GM12872 (cell line): ENCODE results near the gene TAGLN3.

Experiments
- TF ChIP-seq, protein P1 (sequence below): IDR thresholded peaks from 3 replicates; pipeline ENCODE4 v1.5.1; 2011; ENCODE audit warnings: low read depth, mild to moderate bottlenecking, low read length, moderate library complexity; ENCODE audit not compliant: insufficient read depth

The TAGLN3 gene

DNA sequence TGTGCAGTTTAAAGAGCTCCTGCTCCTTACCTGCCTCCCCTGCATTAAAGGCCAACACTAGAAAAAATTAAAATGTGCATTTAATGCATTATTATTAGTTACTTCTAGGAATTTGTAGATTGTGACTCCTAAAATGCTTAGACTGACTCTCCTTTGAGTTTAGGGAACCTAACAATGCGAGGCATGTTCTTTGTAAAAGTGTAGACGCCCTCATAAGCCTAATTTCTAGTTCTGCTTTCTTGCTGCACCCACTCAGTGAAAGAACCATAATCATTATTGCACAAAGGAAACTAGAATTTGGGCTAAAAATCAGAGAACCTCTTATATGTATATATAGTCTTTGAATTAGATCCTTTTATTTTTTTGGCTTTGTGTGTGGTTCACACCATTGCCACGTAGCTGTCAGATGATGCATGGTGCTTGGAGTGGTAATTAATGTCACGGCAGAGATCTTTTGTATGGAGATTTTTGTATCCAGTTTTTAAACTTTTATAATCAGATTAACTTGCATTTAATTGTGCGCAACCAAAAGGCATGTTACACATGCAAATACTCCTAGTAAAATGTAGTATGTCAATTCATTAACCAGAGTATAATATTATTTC, 19.2 kb upstream of the TAGLN3 start:
- TF ChIP-seq, protein P1, sequence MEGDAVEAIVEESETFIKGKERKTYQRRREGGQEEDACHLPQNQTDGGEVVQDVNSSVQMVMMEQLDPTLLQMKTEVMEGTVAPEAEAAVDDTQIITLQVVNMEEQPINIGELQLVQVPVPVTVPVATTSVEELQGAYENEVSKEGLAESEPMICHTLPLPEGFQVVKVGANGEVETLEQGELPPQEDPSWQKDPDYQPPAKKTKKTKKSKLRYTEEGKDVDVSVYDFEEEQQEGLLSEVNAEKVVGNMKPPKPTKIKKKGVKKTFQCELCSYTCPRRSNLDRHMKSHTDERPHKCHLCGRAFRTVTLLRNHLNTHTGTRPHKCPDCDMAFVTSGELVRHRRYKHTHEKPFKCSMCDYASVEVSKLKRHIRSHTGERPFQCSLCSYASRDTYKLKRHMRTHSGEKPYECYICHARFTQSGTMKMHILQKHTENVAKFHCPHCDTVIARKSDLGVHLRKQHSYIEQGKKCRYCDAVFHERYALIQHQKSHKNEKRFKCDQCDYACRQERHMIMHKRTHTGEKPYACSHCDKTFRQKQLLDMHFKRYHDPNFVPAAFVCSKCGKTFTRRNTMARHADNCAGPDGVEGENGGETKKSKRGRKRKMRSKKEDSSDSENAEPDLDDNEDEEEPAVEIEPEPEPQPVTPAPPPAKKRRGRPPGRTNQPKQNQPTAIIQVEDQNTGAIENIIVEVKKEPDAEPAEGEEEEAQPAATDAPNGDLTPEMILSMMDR = no peak

DNA sequence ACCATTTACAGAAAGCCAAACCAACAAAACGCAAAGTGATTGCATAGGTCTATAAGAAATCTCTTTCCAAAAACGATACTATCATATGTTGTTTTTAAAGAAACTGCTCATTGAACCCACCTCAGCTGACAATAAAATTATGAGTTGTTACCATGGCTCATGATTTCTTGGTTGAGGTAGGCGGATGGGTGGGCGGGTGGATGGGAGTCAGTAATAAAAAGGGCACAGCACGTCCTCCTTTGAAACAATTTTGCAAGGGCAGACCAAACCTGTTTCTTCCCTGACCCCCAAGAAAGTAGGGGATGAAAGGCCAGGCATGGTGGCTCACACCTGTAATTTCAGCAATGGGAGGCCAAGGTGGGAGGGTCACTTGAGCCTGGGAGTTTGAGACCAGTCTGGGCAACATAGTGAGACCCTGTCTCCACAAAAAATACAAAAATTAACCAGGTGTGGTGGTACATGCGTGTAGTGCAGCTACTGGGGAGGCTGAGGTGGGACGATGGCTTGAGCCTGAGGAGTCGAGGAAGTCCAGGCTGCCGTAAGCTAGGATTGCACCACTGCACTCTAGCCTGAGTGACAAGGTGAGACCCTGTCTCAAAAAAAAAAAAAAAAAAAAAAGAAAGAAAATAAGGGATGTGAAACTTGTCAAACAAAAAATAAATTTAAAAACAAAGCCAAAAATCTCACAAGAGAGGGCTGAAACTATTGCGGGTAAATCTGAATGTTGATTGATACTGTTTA, 17.8 kb upstream of the TAGLN3 start:
- TF ChIP-seq, protein P1 = no peak

DNA sequence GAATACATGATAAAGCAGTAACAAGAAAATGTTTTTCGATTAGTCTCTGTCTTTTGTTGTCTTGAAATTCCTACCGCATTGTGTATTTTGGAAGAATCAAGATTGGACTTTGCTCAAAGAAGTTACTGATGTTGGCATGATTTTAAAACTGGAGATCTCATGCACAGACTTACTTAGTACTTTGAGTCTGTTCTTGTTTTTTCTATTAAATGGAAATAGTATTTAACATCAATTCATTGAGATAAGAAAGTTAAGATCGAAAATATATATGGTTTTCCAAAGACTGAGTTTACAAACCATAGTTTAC, 17.3 kb upstream of the TAGLN3 start:
- TF ChIP-seq, protein P1 = no peak

DNA sequence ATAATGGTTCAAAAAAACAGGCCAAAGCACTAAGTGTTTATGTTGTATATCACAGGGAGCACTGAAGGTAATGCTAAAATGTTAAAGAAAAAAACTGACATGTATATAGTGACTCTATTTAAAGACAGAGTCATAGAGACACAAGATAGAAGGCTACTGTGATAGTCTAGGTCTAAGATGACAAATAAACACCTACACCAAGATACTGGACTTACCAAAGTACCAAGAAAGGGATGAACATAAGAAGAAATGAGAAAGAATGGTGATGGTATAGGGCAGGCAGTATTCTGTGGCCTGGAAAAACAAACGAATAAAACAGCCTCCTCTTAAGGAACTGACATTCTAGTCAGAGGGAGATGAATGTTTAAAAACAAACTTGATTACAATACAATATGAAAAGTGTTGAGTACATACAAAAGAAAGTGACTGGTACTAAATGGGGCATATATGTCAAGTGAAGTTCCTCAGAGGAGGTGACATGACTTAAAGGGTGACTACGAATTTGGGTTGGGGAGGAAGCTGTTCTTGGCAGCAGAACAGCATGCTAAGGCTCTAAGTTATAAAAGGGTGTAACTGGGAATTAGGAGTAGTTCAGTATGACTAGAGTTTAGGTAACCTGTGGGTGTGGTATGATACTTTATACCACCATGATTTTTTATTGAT, 14.0 kb upstream of the TAGLN3 start:
- TF ChIP-seq, protein P1 = no peak

DNA sequence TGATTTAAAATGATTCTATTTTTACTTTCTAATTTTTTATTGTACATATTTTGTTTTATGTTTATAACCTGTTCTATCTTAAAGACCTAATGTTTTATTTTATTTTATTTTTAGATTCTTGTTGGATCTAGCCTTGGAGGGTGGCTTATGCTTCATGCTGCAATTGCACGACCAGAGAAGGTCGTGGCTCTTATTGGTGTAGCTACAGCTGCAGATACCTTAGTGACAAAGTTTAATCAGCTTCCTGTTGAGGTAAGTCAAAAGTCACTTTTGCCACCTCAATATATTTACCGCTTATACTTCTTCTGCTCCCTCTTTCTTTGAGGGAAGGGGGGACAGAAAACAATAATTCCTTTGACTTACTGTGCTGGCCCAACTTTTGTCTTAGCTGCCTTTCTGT, 11.9 kb upstream of the TAGLN3 start:
- TF ChIP-seq, protein P1 = no peak

DNA sequence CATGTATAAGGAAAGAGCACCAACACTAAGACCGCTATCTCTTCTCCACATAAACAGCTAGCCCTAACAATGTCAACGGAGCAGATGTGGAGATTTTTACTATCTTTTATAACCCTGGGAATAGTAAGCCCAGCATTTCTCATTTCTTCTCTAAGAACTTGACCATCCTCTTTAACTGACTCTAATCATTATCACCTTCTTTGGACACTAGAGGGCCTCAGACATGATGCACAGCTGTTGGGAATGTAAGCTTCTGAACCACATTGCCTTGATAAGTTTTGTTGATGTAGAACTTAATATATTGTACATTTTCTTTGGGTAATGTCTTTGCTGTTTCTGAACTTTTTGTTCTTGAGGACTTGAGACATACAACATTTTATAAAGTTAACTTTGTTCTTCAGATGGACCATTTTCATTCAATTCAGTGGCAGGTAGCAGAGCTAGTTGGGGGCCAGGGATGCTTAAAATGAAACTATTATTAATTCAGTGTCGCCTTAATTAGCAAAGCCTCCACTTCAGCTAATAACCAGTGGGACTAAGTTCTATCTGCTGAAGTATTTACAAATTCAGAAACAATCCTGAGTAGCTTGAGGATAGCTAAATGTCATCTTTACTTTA, 9.6 kb upstream of the TAGLN3 start:
- TF ChIP-seq, protein P1 = peak; percentile 75

DNA sequence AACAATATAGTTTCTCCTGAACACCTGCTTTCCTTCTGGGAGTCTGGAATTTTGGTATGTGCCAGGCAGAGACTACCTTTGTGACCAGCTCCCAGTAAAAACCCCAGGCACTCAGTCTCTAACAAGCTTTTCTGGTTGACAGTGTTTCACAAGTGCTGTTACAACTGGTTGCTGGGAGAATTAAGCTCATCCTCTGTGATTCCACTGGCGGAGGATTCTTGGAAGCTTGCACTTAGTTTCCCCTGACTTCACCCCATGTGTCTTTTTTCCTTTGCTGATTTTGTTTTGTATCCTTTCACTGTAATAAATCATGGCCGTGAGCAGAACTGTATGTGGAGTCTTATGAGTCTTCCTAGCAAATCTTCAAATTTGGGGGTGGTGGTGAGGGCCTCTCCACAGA, 5.7 kb upstream of the TAGLN3 start:
- TF ChIP-seq, protein P1 = no peak
